HL-60 (cell line): ENCODE results near the gene ACER2.

Experiments
- DNase-seq, 2 experiments: peaks; one replicate each; pipeline ENCODE4 v3.0.0-alpha.2; 2010 to 2020; ENCODE audit warnings: low read depth in 1 of 2, low spot score in 1 of 2
- H3K27ac ChIP-seq: fragments of 250-450 bp; sonication (Bioruptor Pico); replicated peaks from 2 replicates; pipeline ENCODE4 v1.5.1; 2020; ENCODE audit warnings: mild to moderate bottlenecking, moderate library complexity
- H3K27me3 ChIP-seq: fragments of 250-450 bp; sonication (Bioruptor Pico); 2 replicates; pipeline ENCODE4 v1.5.1; 2021; ENCODE audit warnings: mild to moderate bottlenecking, moderate library complexity; ENCODE audit not compliant: insufficient read depth, poor library complexity, severe bottlenecking
- H3K4me3 ChIP-seq: replicated peaks from 2 replicates; pipeline ENCODE4 v1.5.1; 2011; ENCODE audit warnings: mild to moderate bottlenecking, control low read depth, low read length; ENCODE audit not compliant: insufficient read depth
- GABPA ChIP-seq: IDR thresholded peaks from 2 replicates; pipeline ENCODE4 v1.6.1; 2012; ENCODE audit warnings: low read depth
- POLR2AphosphoS5 ChIP-seq: IDR thresholded peaks from 2 replicates; pipeline ENCODE4 v1.6.1; 2012; ENCODE audit warnings: low read depth
- SPI1 ChIP-seq: IDR thresholded peaks from 2 replicates; pipeline ENCODE4 v1.6.1; 2012; ENCODE audit warnings: low read depth, mild to moderate bottlenecking, borderline replicate concordance
- TF ChIP-seq, protein P1 (sequence below): IDR thresholded peaks from one replicate; pipeline ENCODE4 v1.5.1; 2011; ENCODE audit warnings: low read length, control low read depth, inconsistent platforms; ENCODE audit not compliant: insufficient read depth
- TF ChIP-seq, protein P2 (sequence below): IDR thresholded peaks from 2 replicates; pipeline ENCODE4 v1.6.1; 2012; ENCODE audit warnings: low read depth; ENCODE audit not compliant: insufficient replicate concordance

The ACER2 gene

DNA sequence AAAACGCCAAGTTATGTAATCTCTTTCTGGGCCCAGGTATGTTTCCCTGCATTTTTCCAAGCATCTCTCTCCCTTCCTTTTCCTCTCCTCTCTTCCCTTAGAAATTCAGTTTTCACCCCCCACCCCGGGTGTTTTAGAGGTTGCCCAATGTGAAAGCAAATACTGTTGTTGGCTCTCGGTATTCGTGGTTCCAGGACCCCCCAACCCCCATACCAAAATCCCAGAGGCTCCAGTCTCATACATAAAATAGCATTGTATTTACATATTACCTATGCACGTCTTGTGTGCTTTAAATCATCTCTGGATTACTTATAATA, 48.8 kb downstream of the ACER2 start:
- H3K27me3 ChIP-seq: no peaks in the 10 kb centered on the region
- H3K4me3 ChIP-seq: no peak overlapping the region
- TF ChIP-seq, protein P1, sequence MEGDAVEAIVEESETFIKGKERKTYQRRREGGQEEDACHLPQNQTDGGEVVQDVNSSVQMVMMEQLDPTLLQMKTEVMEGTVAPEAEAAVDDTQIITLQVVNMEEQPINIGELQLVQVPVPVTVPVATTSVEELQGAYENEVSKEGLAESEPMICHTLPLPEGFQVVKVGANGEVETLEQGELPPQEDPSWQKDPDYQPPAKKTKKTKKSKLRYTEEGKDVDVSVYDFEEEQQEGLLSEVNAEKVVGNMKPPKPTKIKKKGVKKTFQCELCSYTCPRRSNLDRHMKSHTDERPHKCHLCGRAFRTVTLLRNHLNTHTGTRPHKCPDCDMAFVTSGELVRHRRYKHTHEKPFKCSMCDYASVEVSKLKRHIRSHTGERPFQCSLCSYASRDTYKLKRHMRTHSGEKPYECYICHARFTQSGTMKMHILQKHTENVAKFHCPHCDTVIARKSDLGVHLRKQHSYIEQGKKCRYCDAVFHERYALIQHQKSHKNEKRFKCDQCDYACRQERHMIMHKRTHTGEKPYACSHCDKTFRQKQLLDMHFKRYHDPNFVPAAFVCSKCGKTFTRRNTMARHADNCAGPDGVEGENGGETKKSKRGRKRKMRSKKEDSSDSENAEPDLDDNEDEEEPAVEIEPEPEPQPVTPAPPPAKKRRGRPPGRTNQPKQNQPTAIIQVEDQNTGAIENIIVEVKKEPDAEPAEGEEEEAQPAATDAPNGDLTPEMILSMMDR: no peak
- TF ChIP-seq SPI1 (no peak), POLR2AphosphoS5 (no peak), GABPA (no peak)
- TF ChIP-seq, protein P2, sequence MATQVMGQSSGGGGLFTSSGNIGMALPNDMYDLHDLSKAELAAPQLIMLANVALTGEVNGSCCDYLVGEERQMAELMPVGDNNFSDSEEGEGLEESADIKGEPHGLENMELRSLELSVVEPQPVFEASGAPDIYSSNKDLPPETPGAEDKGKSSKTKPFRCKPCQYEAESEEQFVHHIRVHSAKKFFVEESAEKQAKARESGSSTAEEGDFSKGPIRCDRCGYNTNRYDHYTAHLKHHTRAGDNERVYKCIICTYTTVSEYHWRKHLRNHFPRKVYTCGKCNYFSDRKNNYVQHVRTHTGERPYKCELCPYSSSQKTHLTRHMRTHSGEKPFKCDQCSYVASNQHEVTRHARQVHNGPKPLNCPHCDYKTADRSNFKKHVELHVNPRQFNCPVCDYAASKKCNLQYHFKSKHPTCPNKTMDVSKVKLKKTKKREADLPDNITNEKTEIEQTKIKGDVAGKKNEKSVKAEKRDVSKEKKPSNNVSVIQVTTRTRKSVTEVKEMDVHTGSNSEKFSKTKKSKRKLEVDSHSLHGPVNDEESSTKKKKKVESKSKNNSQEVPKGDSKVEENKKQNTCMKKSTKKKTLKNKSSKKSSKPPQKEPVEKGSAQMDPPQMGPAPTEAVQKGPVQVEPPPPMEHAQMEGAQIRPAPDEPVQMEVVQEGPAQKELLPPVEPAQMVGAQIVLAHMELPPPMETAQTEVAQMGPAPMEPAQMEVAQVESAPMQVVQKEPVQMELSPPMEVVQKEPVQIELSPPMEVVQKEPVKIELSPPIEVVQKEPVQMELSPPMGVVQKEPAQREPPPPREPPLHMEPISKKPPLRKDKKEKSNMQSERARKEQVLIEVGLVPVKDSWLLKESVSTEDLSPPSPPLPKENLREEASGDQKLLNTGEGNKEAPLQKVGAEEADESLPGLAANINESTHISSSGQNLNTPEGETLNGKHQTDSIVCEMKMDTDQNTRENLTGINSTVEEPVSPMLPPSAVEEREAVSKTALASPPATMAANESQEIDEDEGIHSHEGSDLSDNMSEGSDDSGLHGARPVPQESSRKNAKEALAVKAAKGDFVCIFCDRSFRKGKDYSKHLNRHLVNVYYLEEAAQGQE: no peak

DNA sequence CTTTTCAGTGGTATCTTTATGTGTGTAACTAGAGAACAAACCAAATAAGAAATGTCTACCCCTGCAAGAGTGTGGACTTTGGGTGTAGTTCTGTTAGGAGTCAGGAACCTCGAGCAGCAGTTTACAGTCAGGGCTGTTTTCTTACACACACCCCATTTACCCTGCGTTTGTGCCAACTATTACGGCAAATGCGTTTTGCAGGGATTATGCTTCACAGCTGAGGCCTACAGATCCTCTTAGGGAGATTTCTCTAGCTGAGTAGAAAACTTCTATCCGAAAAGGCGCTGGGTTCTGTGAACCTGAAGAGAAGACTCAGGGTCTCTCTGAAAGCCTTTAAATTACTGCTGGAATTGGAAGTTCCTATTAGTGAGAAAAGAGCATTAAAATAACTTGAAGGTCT, 51.4 kb downstream of the ACER2 start:
- H3K27me3 ChIP-seq: no peaks in the 10 kb centered on the region
- no peak for TF ChIP-seq POLR2AphosphoS5
- TF ChIP-seq, protein P1: no peak
- TF ChIP-seq SPI1: no peak
- no peak for TF ChIP-seq GABPA
- TF ChIP-seq, protein P2: no peak
- no peak overlapping the region for H3K4me3 ChIP-seq
- H3K27ac ChIP-seq: no peak overlapping the region
- no peak for DNase-seq

More for the DNA sequence above, 48.8 kb downstream of the ACER2 start:
- DNase-seq: no peak
- H3K27ac ChIP-seq: no peak overlapping the region

DNA sequence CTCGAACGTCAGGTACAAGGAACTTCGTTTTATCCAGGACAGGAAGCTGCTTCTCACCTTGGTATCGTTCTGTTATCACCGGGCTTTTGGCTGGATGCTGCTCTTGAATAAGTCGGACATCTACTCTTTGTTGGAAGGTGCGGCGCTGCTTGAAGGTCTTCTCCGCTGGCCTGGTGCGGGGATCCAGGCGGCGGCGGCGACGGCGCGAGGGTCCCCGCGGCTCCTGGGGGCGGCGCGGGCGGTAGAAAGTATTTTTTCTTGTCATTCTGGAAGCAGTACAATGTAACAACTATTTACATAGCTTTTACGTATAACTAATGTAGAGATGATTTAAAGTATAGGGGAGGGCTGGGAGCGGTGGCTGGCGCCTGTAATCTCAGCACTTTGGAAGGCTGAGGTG, 52.3 kb downstream of the ACER2 start:
- no peak for TF ChIP-seq SPI1
- TF ChIP-seq POLR2AphosphoS5: no peak
- no peak for TF ChIP-seq GABPA
- TF ChIP-seq, protein P1: no peak
- TF ChIP-seq, protein P2: no peak
- no peak for DNase-seq
- no peak overlapping the region for H3K27ac ChIP-seq
- H3K4me3 ChIP-seq: no peak overlapping the region
- no peaks in the 10 kb centered on the region for H3K27me3 ChIP-seq
